K562 (cell line): Measurements from ENCODE around the gene P2RX3. TPM values are rescaled to one million over a fixed set of nuclear protein-coding genes. Genes with fewer than 3 reads are reported as not detected.

Source experiments
- BRD4 ChIP-seq: fragments of 200-600 bp; sonication (generic); IDR thresholded peaks from 2 replicates; pipeline ENCODE4 v1.6.1; 2017; ENCODE audit warnings: inconsistent platforms
- CHCHD3 ChIP-seq: fragments of 250-450 bp; sonication (Bioruptor Pico); IDR thresholded peaks from 2 replicates; pipeline ENCODE4 v2.1.2; 2022; ENCODE audit warnings: mild to moderate bottlenecking
- GATA2 ChIP-seq: sonication (generic); formaldehyde crosslinking; IDR thresholded peaks from 2 replicates; pipeline ENCODE4 v1.4.0; 2020; ENCODE audit warnings: mild to moderate bottlenecking, missing genetic modification reagents
- KAT7 ChIP-seq: sonication (generic); formaldehyde crosslinking; IDR thresholded peaks from 2 replicates; pipeline ENCODE4 v1.8.0; 2022; ENCODE audit warnings: missing genetic modification reagents, mild to moderate bottlenecking, borderline replicate concordance
- KAT8 ChIP-seq: fragments of 450-650 bp; IDR thresholded peaks from 2 replicates; pipeline ENCODE4 v1.6.1; 2016; ENCODE audit warnings: low read depth, mild to moderate bottlenecking
- MECOM ChIP-seq: fragments of 250-450 bp; sonication (Bioruptor Pico); IDR thresholded peaks from 2 replicates; pipeline ENCODE4 v1.8.0; 2022; ENCODE audit warnings: inconsistent platforms
- TBP ChIP-seq: optimal IDR thresholded peaks from 2 replicates; pipeline ENCODE3; 2011; ENCODE audit warnings: low read depth, low read length, improper control_type of control experiment
- TCF7L2 ChIP-seq: fragments of 150-350 bp; IDR thresholded peaks from 2 replicates; pipeline ENCODE4 v1.6.1; 2016; ENCODE audit warnings: low read depth, mild to moderate bottlenecking, low read length, moderate library complexity
- ZNF551 ChIP-seq: fragments of 250-450 bp; sonication (Bioruptor Pico); IDR thresholded peaks from 2 replicates; pipeline ENCODE4 v1.5.0; 2021; ENCODE audit warnings: mild to moderate bottlenecking, moderate library complexity
- ZNF668 ChIP-seq: fragments of 250-450 bp; sonication (Bioruptor Pico); IDR thresholded peaks from 2 replicates; pipeline ENCODE4 v1.8.0; 2022; ENCODE audit warnings: mild to moderate bottlenecking, inconsistent platforms
- polyA plus RNA-seq, 8 experiments: library from polyadenylated mRNA; depleted of rRNA in 4 of 8; stranded (reverse) in 5 of 8; unstranded in 3 of 8; fragments of >200 nt; fragmentation: Nextera tagmentation in 2 of 8; fragmentation: Illumina TruSeq in 1 of 8; extraction: Ambion mirVana in 2 of 8; extraction: Trizol in 1 of 8; gene quantifications; 2 replicates each; pipeline versions ENCODE4 v1.2.1 to v1.2.3, GENCODE V29; 2011 to 2014; ENCODE audit warnings: inconsistent platforms in 1 of 8, missing spikeins in 1 of 8
- total RNA-seq, 7 experiments: library from RNA; depleted of rRNA in 6 of 7; stranded (reverse); fragments of >200 nt in 6 of 7; fragmentation: Illumina TruSeq in 2 of 7; extraction: Trizol in 2 of 7; gene quantifications; 2 replicates each; pipeline versions ENCODE4 v1.2.1 to v1.2.3, GENCODE V29; 2011 to 2021; ENCODE audit warnings: low replicate concordance in 1 of 7
- TF ChIP-seq, protein P1 (sequence below): sonication (generic); formaldehyde crosslinking; IDR thresholded peaks from 2 replicates; pipeline ENCODE4 v1.8.1; 2023; ENCODE audit warnings: missing genetic modification reagents, mild to moderate bottlenecking, borderline replicate concordance
- TF ChIP-seq, protein P2 (sequence below): fragments of 450-650 bp; formaldehyde crosslinking; IDR thresholded peaks from 2 replicates; pipeline ENCODE4 v1.4.0; 2022; ENCODE audit warnings: mild to moderate bottlenecking, moderate library complexity
- TF ChIP-seq, protein P3 (sequence below), 2 experiments: IDR thresholded peaks; 2 replicates each; pipeline ENCODE4 v1.6.1; 2011; ENCODE audit warnings: borderline replicate concordance in 1 of 2, control low read depth in 1 of 2, low read depth in 1 of 2, low read length in 1 of 2, mild to moderate bottlenecking in 1 of 2, mixed read lengths in 1 of 2, moderate library complexity in 1 of 2; ENCODE audit not compliant: insufficient read depth in 1 of 2, insufficient read length in 1 of 2, poor library complexity in 1 of 2, severe bottlenecking in 1 of 2; ENCODE audit errors: extremely low read depth in 1 of 2
- TF ChIP-seq, protein P4 (sequence below): fragments of 450-650 bp; IDR thresholded peaks from 2 replicates; pipeline ENCODE4 v1.6.1; 2017; ENCODE audit warnings: antibody characterized with exemption, mild to moderate bottlenecking

P2RX3 gene
- total and polyA plus RNA-seq, 9 of the 15 experiments (the other 6 are each of a cell fraction or from before 2014, with no cell fraction given) = not detected

DNA sequence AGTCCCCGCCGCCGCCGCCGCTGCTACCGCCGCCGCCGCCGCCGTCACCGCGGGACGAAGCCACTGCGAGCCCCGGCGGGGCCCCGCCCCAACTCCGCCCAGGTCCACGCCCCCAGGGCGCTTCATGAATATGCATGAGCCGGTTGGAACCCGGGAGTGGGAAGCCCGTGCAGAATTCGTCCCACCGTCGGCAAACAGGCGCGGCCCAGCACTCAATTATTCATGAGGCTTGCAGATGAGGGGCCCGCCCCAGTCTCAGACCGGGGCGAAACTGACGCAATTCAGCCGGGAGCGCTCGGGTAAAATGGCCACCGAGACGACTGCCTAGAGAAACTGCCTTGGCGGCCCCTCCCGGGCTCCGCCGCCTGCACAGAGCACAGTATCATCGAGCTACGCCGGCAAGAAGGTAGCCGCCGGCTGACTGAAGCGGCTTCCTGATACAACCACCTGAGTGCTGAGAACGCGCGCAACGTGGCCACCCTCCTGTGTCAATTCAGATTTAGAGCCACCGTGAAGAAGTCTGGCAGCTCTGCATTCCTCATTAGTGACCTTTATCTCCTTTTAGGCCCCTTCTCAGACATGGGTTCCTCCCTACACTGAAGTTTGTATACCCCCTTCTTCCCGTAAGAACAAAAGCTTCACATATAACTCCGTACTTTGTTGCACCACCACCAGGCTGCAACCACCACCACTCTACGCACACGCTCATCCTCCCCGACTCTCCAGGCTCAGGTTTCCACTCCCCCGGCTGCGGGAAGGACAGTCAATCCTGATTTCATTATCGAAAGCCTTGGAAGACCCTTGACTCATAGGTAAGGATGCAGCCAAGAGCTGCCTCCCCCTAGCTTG is 13.0 kb upstream of the P2RX3 start, which contains the start of gene TNKS1BP1 (continued):
- no peak for TF ChIP-seq TCF7L2
- TF ChIP-seq GATA2 (CRISPR knock-in tag) = no peak
- TF ChIP-seq, protein P1, sequence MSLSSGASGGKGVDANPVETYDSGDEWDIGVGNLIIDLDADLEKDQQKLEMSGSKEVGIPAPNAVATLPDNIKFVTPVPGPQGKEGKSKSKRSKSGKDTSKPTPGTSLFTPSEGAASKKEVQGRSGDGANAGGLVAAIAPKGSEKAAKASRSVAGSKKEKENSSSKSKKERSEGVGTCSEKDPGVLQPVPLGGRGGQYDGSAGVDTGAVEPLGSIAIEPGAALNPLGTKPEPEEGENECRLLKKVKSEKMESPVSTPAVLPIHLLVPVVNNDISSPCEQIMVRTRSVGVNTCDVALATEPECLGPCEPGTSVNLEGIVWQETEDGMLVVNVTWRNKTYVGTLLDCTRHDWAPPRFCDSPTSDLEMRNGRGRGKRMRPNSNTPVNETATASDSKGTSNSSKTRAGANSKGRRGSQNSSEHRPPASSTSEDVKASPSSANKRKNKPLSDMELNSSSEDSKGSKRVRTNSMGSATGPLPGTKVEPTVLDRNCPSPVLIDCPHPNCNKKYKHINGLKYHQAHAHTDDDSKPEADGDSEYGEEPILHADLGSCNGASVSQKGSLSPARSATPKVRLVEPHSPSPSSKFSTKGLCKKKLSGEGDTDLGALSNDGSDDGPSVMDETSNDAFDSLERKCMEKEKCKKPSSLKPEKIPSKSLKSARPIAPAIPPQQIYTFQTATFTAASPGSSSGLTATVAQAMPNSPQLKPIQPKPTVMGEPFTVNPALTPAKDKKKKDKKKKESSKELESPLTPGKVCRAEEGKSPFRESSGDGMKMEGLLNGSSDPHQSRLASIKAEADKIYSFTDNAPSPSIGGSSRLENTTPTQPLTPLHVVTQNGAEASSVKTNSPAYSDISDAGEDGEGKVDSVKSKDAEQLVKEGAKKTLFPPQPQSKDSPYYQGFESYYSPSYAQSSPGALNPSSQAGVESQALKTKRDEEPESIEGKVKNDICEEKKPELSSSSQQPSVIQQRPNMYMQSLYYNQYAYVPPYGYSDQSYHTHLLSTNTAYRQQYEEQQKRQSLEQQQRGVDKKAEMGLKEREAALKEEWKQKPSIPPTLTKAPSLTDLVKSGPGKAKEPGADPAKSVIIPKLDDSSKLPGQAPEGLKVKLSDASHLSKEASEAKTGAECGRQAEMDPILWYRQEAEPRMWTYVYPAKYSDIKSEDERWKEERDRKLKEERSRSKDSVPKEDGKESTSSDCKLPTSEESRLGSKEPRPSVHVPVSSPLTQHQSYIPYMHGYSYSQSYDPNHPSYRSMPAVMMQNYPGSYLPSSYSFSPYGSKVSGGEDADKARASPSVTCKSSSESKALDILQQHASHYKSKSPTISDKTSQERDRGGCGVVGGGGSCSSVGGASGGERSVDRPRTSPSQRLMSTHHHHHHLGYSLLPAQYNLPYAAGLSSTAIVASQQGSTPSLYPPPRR (CRISPR knock-in tag) = no peak
- TF ChIP-seq TBP = peak; percentile 72
- TF ChIP-seq, protein P2, sequence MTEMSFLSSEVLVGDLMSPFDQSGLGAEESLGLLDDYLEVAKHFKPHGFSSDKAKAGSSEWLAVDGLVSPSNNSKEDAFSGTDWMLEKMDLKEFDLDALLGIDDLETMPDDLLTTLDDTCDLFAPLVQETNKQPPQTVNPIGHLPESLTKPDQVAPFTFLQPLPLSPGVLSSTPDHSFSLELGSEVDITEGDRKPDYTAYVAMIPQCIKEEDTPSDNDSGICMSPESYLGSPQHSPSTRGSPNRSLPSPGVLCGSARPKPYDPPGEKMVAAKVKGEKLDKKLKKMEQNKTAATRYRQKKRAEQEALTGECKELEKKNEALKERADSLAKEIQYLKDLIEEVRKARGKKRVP (CRISPR knock-in tag) = peak; percentile 96
- TF ChIP-seq, protein P3, sequence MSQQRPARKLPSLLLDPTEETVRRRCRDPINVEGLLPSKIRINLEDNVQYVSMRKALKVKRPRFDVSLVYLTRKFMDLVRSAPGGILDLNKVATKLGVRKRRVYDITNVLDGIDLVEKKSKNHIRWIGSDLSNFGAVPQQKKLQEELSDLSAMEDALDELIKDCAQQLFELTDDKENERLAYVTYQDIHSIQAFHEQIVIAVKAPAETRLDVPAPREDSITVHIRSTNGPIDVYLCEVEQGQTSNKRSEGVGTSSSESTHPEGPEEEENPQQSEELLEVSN (IDR thresholded peaks at IDR 0.05; ENCODE audit: borderline replicate concordance in 1 of 2, extremely low read depth in 1 of 2, insufficient read depth in 1 of 2, insufficient read length in 1 of 2, low read depth in 1 of 2, low read length in 1 of 2, poor library complexity in 1 of 2, severe bottlenecking in 1 of 2) = peak in 1 of 2 experiments; percentile 48
- TF ChIP-seq KAT7 = peak; percentile 59; the same call in 1 of the 2 replicates
- TF ChIP-seq BRD4 = no peak
- no peak for TF ChIP-seq KAT8
- TF ChIP-seq ZNF551 (CRISPR knock-in tag) = no peak
- TF ChIP-seq, protein P4, sequence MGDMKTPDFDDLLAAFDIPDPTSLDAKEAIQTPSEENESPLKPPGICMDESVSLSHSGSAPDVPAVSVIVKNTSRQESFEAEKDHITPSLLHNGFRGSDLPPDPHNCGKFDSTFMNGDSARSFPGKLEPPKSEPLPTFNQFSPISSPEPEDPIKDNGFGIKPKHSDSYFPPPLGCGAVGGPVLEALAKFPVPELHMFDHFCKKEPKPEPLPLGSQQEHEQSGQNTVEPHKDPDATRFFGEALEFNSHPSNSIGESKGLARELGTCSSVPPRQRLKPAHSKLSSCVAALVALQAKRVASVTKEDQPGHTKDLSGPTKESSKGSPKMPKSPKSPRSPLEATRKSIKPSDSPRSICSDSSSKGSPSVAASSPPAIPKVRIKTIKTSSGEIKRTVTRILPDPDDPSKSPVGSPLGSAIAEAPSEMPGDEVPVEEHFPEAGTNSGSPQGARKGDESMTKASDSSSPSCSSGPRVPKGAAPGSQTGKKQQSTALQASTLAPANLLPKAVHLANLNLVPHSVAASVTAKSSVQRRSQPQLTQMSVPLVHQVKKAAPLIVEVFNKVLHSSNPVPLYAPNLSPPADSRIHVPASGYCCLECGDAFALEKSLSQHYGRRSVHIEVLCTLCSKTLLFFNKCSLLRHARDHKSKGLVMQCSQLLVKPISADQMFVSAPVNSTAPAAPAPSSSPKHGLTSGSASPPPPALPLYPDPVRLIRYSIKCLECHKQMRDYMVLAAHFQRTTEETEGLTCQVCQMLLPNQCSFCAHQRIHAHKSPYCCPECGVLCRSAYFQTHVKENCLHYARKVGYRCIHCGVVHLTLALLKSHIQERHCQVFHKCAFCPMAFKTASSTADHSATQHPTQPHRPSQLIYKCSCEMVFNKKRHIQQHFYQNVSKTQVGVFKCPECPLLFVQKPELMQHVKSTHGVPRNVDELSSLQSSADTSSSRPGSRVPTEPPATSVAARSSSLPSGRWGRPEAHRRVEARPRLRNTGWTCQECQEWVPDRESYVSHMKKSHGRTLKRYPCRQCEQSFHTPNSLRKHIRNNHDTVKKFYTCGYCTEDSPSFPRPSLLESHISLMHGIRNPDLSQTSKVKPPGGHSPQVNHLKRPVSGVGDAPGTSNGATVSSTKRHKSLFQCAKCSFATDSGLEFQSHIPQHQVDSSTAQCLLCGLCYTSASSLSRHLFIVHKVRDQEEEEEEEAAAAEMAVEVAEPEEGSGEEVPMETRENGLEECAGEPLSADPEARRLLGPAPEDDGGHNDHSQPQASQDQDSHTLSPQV = peak; percentile 33; the same call in 1 of the 2 replicates
- TF ChIP-seq MECOM (CRISPR knock-in tag) = no peak
- TF ChIP-seq CHCHD3 (CRISPR knock-in tag) = no peak
- TF ChIP-seq ZNF668 (CRISPR knock-in tag) = no peak
